ENCODE data around the gene PDE1A.

The PDE1A gene

DNA sequence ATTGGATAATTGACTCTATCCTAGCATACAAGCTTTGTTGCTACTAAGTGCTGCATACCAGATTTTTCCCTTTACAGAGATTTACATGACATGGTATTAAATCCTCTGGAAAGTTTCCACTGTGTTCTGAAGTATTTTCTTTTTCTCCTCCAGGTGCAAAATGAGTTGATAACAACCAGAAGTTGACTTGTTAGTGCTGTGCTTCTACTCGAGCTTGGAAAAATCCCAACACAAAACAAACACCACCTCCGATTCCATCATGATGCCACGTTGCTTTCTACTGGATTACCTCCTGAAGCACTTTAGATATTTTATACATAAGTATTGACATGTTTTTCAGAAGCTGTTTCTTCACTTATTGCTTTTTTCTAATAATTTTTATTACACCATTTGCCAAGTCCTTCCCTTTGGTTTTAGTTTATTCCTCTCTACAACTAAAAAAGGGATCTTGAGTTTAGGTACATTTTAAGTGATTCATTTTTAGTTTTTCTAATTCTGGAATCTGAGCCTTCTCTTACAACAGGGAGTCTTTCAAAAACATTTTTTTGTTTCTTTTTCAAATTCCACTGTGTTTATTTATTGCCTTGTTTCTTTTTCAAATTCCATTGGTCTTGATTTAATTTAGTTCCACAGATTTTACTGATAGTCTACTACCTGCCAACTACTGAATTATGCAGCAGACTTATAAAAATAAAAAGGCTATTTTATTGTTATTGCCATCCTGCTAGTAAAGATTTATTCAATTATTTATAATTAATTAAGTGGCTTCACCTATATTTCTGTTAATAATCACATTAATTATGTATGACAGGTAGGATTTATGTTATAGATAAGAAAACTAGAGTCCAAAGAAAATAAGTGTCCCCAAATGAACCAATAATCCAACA lies 297.8 kb downstream of the PDE1A start:
- DNase-seq (ENCODE audit: low read depth) = no peak

DNA sequence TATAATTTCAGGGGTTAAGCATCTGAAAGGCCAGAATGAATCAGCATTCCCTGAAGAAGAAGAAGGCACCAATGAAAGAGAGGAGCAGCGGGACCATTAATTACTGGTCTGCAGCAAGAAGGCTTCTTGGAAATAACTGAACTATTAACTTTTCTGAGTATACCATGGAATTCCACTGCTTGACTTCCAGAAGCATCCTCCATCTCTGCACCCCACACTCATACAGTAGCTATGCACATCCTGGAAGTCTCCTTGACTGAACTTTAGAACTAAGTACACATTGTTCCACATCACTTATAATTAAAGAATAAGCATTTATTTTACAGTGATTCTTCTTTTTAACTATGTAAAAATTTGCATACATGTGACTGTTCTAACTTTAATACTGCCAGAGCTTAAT lies 309.6 kb downstream of the PDE1A start:
- no peak for DNase-seq (ENCODE audit: low read depth)

DNA sequence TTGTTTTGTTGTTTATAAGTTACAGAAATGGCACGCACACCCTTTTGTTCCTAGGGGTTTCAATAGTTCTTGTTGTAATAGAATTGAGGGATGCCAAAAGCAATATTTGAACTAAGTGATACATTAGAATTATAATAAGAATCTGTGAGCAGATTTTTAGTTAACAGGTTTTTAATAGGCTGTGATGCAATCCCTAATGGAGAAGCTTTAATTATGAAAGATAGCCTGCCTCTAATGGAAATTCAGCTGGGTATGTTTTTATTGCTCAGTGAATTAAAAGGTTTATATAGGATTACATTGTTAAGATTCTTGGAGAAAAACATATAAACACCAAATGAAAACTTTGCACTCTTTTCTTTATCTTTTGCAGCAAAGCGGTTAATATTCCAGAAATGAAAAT lies 310.1 kb downstream of the PDE1A start:
- no peak for DNase-seq (ENCODE audit: low read depth)

- DNase-seq (ENCODE audit: low read depth) = no peak
Measured at GRCh38 chr2:182115258-182115657, 311.6 kb downstream of the PDE1A start.

- no peak for DNase-seq (ENCODE audit: low read depth)
Measured at GRCh38 chr2:182113334-182113733, 313.5 kb downstream of the PDE1A start.

GRCh38 chr2:182110347-182110746 lies 316.5 kb downstream of the PDE1A start:
- no peak for DNase-seq (ENCODE audit: low read depth)

DNA sequence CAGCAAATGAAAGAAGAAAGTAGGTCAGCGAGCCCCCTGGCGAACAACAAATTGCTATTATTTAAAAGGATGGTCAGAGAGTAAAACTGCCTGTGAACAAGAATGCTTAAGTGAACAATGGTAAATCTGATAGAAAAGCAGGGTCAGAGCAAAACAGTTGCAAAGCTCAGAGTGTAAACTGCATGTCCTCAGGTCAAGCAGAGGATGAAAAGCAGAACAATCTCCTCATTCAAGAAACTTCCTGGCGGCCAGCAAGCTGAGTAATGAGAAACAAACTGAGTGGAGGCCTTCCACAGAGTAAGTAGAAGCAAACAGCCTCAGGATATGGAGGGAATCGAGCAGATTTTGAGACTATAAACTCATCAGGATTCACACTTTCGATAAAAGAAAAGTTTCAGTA lies 323.3 kb downstream of the PDE1A start:
- DNase-seq (ENCODE audit: low read depth) = no peak

- DNase-seq (ENCODE audit: low read depth) = no peak
Measured at GRCh38 chr2:182101263-182101662, 325.6 kb downstream of the PDE1A start.

DNA sequence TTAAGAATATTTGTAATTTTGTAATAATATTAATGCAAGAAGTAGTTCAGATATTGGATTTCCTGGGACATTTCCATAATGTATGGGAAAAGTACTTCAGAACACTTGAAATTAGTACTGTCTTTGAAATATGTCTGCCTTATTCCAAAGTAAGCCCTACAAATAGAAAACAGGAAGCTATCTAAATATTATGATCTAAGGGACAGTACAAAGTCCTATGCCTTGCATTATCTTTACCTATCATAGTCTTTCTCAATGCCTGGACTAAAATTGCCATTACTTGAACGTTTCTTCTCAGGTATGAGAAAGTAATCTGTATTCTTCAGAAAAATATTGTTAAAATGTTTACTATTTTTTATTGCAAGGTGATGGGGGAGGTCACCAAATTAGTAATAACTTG lies 328.2 kb downstream of the PDE1A start:
- no peak for DNase-seq (ENCODE audit: low read depth)

DNA sequence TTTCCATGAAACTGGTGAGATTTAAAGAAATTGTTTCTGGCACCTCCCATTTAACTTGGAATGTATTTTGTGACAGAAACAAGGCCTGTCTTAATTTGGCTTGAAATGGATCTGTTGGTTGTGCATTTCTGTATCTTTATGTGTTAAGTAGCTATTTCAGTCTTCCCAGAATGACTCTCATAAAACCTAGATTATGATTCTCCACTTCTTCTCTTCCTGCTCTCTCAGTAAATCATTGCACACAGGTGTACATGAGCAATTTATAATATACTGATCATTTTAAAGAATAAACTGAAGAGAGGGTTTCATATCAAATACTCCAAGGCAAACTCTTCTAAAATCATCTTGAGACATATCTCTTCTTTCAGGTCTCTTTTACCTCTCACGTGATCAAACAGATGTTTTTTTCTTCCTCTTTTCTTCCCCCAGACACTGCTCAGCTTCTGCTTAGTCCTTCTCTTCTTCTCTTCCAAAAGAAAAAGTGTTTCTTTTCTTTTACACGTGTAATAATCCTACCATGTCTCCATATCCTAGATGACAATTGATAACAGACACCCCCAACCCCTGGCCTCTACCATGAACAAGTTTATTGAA lies 329.2 kb downstream of the PDE1A start:
- DNase-seq (ENCODE audit: low read depth) = no peak

GRCh38 chr2:182090486-182090885 lies 336.4 kb downstream of the PDE1A start:
- no peak for DNase-seq (ENCODE audit: low read depth)

Data from amniotic epithelial cell (primary cell).